DMS 273 (cell line): ENCODE data around the gene PNMA8C.
"Not testable (repeated sequence)": the region's sequence is repeated elsewhere in the genome, so short reads cannot be mapped to it uniquely, and the experiment has no call there.

Experiments
- DNase-seq: peaks from one replicate; lab custom pipeline; 2025; ENCODE audit not compliant: unreplicated experiment; lab: John Stamatoyannopoulos, UW

Gene PNMA8C

DNA sequence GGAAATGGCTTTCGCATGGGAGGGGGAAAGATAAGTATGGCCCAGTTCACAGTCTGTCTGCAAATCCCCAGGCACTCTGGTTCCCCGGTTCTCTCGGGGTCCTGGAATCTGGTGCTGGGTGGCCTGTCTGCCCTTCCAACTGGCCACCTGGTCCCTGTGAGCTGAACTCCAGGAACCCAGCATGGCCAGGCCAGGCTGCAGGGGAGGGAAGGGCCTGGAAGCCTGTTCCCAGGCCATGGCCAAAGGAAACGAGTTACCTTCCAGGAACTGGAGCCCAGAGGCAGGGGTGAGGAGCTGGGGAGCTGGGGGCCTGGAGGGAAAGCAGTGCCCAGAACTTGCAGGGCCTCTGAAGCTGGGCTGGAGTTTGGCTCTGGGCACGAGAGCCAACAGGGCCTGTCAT lies 19.1 kb upstream of the PNMA8C start:
- no peak for DNase-seq

DNA sequence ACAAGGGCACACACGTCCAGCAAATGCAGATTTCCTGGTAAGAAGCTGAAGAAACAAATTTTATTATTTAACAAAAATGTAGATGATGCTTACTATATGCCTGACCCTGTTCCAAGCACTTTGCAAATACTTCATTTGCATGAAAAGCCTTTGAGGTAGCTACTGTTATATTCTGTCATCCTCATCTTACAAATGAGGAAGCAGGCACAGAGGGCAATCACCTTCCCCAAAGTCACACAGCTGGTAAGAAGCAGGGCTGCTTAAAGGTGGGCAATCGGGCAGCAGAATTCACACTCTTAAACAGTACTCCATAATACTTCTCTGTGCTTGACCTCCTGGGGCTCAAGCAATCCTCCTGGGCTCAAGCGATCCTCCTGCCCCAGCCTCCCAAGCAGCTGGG lies 18.3 kb upstream of the PNMA8C start:
- DNase-seq: no peak

DNA sequence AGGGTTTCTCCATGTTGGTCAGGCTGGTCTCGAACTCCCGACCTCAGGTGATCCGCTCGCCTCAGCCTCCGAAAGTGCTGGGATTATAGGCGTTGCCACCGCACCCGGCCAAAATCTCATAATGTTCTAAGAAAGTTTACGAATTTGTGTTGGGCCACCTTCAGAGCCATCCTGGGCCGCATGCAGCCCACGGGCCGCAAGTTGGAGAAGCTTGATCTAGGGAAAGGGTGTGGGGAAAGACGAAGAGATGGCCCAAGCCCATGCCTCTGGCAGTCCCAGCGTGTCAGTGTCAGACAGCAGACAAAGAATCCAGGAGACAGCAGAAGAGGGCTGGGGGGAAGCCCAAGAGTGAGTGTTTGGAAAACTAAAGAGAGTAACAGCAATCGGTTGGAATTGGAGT lies 17.3 kb upstream of the PNMA8C start:
- no peak for DNase-seq

GRCh38 chr19:46442808-46443450 lies 14.2 kb upstream of the PNMA8C start:
- peak; percentile 53 for DNase-seq

DNA sequence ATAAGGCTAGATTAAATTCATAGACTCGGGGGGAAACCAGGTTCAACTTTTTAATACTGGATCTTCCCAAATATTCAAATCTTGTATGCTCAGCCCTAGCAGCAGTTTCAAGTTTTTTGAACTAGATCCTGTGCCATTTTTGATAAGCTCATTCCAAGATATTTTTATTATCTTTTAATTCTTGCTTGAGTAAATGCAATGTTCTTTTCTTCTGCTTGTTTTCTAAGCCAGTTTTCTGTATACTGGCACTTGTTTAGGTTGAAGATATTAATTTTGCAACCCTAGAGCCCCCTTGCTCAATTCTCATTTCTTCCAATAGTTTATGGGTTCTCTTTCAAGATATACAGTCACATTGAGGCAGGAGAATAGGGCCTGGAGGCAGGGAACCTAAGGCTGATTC lies 13.1 kb upstream of the PNMA8C start:
- no peak for DNase-seq

- DNase-seq: not testable (repeated sequence)
Measured at GRCh38 chr19:46435689-46436088, 7.0 kb upstream of the PNMA8C start.

DNA sequence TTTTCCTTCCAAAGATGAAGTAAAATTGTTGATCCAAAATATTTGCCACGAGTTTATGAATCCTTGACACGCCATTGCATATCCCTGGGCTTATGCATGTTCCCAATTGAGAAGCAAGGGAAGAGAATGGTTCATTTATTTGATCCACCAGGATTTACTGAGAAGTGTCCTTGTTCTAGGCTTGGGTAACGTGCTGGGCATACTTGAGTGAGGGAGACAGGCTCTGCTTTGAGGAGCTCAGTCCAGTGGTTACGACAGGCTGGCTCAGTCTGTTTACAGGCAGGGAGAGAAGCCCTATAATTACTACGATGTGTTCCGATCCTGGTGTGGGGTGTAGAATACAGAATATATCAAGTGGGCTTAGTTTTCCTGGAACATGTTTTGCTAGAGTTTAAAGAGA lies 6.3 kb upstream of the PNMA8C start:
- no peak for DNase-seq

DNA sequence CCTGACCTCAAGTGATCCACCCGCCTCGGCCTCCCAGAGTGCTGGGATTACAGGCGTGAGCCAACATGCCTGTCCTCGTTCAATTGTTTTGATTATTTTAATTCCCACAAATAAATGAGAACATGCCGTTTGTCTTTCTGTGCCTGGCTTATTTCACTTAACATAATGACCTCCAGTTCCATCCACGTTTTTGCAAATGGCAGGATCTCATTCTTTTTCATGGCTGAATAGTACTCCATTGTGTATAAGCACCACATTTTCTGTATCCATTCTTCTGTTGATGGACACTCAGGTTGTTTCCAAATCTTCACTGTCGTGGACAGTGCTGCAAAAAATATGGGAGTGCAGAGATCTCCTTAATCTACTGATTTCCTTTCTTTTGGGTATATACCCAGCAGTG lies 4.7 kb upstream of the PNMA8C start:
- not testable (repeated sequence) for DNase-seq

DNA sequence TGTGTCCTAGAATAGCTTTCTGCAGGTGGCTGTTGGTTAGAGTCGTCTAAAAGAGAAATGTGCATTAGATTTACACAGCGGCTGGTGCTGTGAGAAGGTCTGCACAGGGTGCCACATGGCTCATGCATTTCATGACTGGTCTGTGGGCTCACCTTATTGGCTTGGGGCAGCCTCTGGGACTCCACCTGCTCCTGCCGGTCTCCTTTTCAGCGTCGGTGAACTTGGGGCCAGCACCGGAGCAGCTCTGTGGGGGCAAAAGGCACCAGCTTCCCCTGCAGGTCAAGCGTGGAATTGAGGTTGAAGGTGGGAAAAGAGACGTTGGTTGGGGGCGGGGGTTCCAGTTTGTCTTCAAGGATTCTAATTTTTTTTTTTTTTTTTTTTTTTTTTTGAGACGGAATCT lies 3.1 kb upstream of the PNMA8C start:
- DNase-seq: peak; percentile 33

GRCh38 chr19:46429999-46430398 lies 1.3 kb upstream of the PNMA8C start:
- no peak for DNase-seq

DNA sequence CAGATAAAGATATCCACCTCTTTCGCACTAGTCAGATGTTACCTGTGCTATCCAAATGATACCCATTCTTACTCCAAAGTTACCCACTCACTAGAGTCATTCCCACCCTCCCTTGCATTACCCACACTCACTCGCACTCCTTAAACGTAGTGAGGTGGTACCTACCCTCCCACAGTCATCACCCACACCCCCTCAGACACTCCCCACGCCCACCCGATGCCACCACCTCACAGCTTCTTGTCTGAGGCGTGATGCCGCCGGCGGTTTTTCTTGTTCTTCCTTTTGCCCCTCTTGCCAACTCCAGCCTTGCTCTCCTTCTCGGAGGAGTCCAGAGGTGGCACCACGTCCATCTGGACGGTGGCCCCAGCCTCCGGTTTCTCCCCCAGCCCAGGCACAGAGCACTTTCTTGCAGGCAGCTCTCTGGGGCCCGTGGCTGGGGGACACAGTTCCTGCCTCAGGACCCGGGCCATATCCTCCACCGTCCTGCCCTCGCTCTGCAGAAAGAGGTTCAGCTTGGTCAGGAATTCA lies 1.2 kb downstream of the PNMA8C start:
- DNase-seq: no peak

DNA sequence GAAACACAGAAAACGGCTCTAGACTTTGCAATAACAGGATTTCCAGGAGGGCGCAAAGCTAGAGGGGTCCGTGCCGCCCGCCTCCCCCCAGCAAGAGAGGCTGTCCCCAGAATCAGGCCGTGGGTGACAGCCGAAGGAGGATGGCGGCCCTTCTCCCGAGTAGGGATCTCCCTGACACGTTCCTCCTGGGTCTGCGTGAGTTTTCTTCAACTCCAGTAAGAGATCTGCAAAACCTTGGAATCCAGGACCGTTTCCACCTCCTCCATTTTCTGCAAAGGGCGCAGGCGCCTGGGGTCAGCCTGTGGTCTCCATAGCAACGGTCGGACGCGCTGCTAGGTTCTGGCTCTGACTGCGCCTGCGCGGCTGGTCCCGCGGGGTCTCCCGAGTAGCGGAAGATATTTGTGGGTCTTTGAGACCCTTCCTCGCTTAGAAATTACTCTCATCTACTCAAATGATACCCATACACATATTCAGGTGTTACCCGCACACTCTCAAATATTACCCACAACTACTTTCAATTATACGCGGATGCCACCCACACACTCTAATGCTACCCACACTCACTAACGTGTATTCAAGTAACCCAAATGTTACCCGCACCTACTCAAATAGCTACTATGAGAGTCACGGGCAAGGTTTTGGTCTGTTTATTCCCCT lies 2.1 kb downstream of the PNMA8C start:
- peak; percentile 80 for DNase-seq

- peak; percentile 64 for DNase-seq
Measured at GRCh38 chr19:46426035-46426505, 2.7 kb downstream of the PNMA8C start.

DNA sequence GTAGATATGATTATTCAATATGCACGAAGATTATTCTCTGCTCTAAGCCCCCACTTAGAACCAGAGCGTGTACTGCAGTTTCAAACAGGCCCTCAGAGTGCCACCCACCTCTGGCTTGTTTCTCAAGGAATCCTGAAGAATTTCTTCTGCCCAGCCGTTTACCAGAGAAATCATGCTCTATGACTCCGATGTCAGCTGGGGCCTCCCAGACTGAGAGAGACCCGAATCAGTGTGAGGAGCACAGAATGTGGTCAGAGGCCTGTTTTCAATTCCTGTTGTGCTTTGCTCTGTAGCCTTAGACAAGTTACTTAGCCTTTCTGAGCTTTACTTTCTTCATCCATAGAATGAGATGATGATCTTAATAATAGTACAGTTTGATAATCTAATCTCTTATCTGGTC lies 5.5 kb downstream of the PNMA8C start:
- no peak for DNase-seq

GRCh38 chr19:46422344-46422743 lies 6.4 kb downstream of the PNMA8C start:
- no peak for DNase-seq

DNA sequence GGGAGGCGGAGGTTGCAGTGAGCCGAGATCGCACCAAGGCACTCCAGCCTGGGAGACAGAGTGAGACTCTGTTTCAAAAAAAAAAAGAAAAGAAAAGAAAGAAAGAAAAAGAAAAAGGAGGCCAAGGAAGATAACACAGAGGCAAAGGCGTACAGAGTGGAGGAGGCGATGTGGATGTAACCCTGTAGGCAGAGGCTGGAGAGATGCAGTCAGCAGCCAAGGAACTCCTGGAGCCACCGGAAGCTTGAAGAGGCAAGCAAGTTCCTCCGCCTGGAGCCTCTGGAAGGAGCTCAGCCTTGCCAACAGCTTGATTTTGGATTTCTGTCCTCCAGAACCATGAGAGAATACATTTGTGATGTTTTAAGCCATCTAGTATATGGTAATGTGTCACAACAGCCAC lies 8.7 kb downstream of the PNMA8C start:
- no peak for DNase-seq

- DNase-seq: peak; percentile 94
Measured at GRCh38 chr19:46415804-46416709, 12.7 kb downstream of the PNMA8C start.

DNA sequence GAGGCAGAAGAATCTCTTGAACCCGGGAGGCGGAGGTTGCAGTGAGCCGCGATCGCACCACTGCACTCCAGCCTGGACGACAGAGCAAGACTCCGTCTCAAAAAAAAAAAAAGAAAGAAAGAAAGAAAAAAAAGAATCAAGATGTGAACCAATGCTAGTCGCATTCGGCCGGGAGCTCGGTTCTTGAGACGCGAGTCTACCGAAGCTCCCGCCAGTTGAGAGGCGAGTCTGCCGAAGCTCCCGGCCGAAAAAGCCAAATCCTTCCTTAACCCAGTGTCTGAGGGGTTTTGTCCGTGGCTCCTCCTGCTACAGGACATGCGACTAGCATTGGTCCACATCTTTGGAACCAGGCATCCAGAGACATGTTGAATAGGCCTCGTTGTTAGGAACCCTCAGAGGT lies 13.8 kb downstream of the PNMA8C start:
- DNase-seq: not testable (repeated sequence)

DNA sequence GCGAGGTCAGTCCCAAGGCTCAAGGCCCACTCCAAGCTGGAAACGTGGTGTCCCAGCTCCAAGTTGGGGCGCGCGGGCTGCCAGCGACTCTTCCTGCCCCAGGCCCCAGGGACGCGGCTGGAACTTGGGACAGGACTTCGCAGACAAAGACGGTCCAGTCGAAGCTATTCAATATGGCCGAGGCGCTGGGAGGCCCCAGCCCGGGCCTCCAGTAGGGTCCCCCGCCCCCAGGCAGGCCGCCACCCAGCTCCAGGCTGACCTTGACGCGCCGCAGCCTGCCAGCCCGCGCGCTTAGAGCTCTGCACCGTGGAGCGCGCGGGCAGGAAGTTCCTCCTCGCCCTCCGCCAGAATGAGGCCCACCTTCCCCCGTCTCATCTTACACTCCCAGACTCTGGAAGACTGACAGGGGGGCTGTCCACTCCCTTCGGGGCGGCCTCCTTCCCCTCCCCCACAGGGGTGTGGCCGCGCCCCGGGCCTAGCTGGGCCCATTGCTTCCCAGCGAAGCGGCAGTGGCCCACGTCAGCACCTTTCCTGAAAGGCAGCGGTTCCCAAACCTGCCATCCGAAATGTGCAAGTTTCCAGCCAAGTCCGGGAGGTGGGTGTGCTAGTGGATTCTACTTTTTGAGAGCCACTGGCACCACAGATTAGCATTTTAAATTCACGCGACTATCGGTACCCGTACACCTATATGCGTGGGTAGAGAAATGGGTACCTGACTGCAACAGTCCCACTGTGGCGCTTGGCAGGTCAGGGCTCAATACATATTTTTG lies 15.3 kb downstream of the PNMA8C start, which contains the start of gene CCDC8:
Gene CCDC8 (minus strand): TSS at position 303 of the 770 bp plus-strand sequence. CDS start 754 bp downstream, outside the sequence.
- DNase-seq: no peak

DNA sequence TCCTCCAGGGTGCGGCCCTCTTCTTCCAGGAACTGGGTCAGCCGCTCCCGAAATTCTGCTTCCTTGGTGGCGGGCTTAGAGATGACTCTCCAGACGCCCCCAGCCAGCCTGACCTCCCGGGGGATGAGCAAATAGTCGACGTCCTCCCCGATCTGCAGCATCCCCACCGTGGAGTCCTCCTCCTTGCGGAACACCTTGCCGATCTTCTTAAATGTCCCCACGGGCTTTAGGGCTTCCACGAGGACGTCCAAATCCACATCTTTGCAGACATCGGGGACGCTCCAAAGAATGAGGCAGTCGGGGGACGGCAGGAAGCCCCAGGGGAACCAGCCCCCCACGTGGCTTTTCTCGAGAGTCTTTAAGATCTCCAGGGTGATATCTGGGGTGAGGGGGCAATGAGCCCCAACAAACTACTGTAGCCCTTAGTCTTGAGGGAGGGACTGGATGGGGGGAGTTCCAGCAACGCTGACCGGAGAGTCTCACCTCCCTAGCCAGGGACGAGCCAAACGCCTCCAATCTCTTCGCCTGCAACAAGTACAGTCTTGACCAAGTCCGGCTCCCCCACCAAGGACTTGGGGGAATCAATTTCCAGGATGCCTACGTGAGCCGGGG lies 16.0 kb downstream of the PNMA8C start:
- no peak for DNase-seq
